DMS79 (cell line): Measurements from ENCODE around the gene PCDHGB5.
"Not testable (repeated sequence)": the region's sequence is repeated elsewhere in the genome, so short reads cannot be mapped to it uniquely, and the experiment has no call there.

Experiments
- DNase-seq: peaks from one replicate; lab custom pipeline; 2025; lab: John Stamatoyannopoulos, UW

PCDHGB5 gene

GRCh38 chr5:141412854-141413539 is 15.2 kb downstream of the PCDHGB5 start, which contains the start of gene PCDHGA10:
TSS of gene PCDHGA10 (plus strand) at chr5:141412987. CDS start at chr5:141413176, 189 bp downstream.
- no peak for DNase-seq

GRCh38 chr5:141413540-141414069 is 15.9 kb downstream of the PCDHGB5 start:
- DNase-seq, result no peak

GRCh38 chr5:141414548-141415274 is 17.0 kb downstream of the PCDHGB5 start:
- not testable (repeated sequence) for DNase-seq

- not testable (repeated sequence) for DNase-seq
These were observed 17.5 kb downstream of the PCDHGB5 start for GRCh38 chr5:141415275-141415618.

GRCh38 chr5:141417494-141418172 is 19.9 kb downstream of the PCDHGB5 start, which contains the start of gene PCDHGB7:
TSS of gene PCDHGB7 (plus strand) at chr5:141417677. CDS start at chr5:141417860, 183 bp downstream.
- not testable (repeated sequence) for DNase-seq

- no peak for DNase-seq
These were observed 21.5 kb downstream of the PCDHGB5 start for GRCh38 chr5:141419074-141419880.

- no peak for DNase-seq
These were observed 23.2 kb downstream of the PCDHGB5 start, which contains the start of gene PCDHGA11 for GRCh38 chr5:141420855-141421488. TSS of gene PCDHGA11 (plus strand) at chr5:141421051. CDS start at chr5:141421228, 177 bp downstream.

GRCh38 chr5:141421489-141421855 is 23.7 kb downstream of the PCDHGB5 start:
- no peak for DNase-seq

- DNase-seq, result no peak
These were observed 25.1 kb downstream of the PCDHGB5 start for GRCh38 chr5:141422742-141423291.

GRCh38 chr5:141427783-141428426 is 30.2 kb downstream of the PCDHGB5 start:
- no peak for DNase-seq

GRCh38 chr5:141430332-141431113 is 32.8 kb downstream of the PCDHGB5 start, which contains the start of gene PCDHGA12:
TSS of gene PCDHGA12 (plus strand) at chr5:141430507. CDS start at chr5:141430760, 253 bp downstream.
- DNase-seq, result no peak

- no peak for DNase-seq
These were observed 33.5 kb downstream of the PCDHGB5 start for GRCh38 chr5:141431286-141431685.

- DNase-seq, result not testable (repeated sequence)
These were observed 34.6 kb downstream of the PCDHGB5 start for GRCh38 chr5:141432308-141432707.

- not testable (repeated sequence) for DNase-seq
These were observed 35.0 kb downstream of the PCDHGB5 start for GRCh38 chr5:141432726-141433125.

GRCh38 chr5:141434006-141434405 is 36.3 kb downstream of the PCDHGB5 start:
- DNase-seq, result no peak

- no peak for DNase-seq
These were observed 39.5 kb downstream of the PCDHGB5 start for GRCh38 chr5:141437221-141437620.

- no peak for DNase-seq
These were observed 41.8 kb downstream of the PCDHGB5 start for GRCh38 chr5:141439411-141440141.

GRCh38 chr5:141440341-141440740 is 42.6 kb downstream of the PCDHGB5 start:
- no peak for DNase-seq
